HG03039 (cell line): Measurements from ENCODE around the gene NIPAL4.
A peak's percentile ranks its signal among the peaks of the same experiment; 100 is the strongest.

Experiments used
- ATAC-seq: cut with Tn5 transposase; IDR thresholded peaks from one replicate; pipeline ENCODE4 v1.9.1; 2021; ENCODE audit warnings: mild to moderate bottlenecking, moderate library complexity; ENCODE audit not compliant: unreplicated experiment

The NIPAL4 gene

DNA sequence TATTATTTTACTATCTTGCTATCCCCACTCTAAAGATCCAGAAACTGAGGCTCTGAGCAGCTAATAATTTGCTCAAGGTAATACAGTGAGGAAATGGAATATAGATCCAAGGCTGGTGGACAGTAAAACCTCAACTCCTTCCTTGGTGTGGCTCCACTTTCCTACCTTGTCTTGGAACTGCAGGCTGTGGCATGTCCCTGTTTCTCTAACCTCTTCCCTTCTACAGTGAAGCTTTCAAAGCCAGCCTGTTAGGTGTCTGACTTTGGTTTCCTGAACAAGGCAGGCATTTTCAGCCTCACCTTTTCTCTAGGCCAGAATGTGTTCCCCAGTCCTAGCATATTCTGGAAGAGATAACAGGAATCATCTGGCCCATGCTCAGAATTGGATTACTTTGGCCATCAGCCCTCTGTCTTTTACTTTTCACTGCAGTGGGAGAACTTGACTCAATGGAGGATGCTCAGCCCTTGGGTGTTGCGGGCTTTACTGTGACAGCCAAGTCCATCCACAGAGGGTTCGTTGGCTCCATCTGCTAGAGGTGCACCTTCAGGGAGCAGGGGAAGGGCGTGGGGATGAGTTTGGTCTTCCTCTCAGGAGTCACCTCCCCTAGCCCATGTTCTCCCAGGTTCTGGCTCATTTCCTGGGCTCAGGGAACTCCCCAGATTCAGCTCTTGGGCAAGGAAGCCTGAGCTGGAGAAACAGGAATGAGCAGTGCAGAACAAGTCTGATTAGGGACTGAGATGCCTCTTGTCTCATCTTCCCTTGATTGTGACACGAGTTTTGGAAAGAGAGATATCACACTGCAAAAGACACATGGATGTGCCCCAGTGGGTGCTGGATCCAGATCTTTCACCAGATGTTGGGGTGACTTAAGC lies 1.1 kb downstream of the NIPAL4 start:
- ATAC-seq = no peak

DNA sequence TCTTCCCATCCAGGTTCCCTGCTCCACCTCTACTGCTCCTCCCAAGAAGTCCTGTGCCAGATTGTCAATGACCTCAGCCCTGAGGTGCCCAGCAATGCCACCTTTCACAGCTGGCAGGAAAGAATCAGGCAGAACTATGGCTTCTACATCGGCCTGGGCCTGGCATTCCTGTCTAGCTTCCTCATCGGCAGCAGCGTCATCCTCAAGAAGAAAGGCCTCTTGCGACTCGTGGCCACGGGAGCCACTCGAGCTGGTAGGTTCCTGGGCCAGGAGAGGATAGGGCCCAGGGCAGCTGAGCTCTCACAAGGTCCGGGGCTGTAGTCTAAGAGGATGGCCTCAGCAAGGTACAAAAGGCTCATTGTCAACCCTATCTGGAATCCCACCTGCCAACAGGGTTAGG lies 3.1 kb downstream of the NIPAL4 start:
- ATAC-seq = no peak

DNA sequence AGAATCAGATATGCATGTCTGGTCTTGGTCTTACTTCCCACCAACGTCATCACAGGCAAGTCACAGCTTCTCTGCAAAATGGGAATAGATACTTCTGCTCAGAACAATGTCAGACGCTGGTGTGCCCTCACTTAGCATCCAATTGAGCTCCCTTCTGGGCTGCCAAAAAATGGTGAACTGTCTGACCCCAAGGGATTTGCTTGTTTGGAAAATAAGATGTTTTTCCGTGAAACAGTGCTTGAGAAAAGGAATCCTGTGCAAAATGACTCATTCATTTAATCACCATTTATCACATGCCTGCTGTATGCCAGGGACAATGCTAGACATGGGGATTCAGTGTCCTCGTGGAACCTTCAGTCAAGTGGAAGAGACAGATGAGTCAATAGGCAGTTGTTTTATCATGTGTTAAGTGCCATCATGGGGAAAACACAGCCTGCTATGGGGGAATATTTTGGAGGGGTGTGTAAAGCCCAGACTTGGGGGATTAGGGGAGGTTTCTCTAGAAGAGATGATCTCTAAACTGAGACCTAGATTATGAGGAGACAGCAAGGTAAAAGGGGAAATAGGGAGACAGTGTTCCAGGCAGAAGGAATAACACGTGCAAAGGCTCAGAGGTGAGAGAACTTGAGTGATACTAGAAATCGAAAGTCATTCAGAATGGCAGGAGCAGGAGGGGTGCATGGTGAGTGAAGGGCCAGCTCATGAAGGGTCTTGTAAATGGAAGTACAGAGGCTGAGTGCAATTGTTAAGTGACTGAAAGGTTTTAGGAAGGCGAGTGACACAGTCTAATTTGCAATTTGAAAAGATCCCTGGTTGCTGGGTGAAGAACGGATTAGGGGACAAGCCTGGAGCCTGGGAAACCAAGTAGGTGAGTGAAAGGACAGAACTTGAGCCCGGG lies 3.9 kb downstream of the NIPAL4 start:
- no peak for ATAC-seq

- peak; percentile 94 for ATAC-seq
Measured at GRCh38 chr5:157464519-157465171, 4.6 kb downstream of the NIPAL4 start.

GRCh38 chr5:157468293-157468965 lies 8.4 kb downstream of the NIPAL4 start:
- no peak for ATAC-seq

GRCh38 chr5:157469073-157469472 lies 9.1 kb downstream of the NIPAL4 start:
- no peak for ATAC-seq

DNA sequence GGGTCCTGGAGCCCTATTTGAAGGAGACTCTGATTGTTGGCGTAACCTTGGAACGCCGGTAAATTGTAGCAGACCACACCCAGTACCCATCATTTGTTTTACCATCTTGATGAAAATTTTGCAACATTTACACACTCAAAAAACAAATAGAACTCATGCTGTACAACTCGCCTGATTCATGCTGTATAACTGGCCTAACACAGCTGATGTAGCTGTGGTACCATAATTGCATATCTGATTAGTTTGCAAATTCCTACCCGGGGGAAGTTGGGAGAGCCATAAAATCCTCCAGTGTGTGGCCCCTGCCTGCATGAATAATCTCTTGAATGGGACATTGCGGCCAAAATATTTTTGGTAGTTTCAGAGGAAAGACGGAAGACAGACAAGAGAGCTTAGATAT lies 9.7 kb downstream of the NIPAL4 start:
- ATAC-seq = no peak

DNA sequence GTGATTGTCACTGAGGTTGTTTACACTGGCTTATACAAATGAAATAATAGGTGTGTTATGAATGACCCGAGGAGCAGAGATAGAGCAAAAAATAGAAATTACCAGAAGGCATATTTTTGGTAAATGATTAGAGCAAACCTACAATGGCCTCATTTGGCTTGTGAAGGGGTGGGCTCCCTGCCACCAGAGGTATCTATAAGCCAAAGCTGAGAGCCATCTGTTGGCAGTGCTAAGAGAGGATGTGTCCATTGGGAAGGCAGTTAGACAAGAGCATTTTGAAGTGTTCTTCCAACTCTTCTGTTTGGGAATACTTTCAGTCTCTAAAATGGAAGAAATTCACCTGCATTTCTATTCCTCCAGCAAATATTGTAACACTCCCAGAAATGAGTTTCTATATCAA lies 10.6 kb downstream of the NIPAL4 start:
- no peak for ATAC-seq

DNA sequence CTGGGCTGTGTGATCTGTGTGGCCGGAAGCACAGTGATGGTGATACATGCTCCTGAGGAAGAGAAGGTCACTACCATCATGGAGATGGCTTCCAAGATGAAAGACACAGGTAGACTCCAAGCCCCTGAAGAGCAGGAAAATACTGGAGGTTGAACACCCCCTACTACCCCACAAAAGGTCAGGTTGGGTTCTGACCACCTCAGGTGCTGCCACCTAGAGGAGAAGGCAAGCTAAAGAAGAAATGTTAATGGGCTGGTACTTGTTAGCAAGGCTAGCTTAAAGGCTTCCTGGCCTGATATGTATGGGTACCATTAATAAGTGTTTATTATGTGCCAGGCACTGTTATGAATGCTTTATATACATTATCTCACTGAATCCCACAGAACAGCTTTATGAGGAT lies 11.7 kb downstream of the NIPAL4 start:
- no peak for ATAC-seq

DNA sequence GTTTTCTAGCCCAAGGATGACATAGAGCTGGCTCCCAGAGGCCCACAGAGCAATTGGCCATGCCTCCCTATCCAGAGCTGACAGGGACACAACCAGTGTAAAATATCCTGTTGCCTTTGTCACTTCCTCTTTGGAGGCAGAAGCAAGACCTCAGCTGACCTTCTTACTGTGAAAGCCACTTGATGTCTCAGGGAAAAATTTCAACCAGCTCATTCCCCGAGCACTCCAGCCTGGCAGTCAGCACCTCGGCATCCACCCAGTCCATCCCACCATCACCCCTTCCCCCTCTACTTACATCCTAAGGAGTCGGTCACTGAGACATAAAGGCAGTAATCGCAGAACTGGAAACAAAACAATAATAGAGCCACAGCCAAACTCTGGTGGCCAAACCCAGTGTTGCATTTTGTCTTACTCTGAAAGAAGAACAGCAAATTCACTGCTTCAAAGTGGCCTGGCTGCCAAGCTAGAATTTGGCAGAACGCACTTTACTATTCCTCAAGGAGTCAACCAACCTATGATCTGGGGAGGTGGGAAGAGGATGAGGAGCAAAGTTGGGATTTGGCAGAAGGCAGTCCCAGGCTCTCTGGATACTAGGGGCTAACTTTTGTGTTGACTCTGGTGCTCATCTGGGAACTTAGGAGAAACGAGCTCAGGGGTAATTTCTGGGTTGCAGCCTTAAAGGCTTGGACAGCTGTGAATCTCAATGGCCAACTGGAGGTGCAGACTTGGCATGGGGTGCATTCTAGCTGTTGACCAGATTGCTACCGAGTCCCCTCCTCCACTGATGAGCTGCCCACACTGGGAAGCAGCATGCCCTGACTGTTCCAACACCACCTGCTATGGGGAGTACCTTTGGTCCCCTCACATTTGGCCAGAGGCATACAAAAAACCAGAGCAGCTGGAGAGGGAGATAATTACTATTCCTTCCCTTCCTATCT lies 13.6 kb downstream of the NIPAL4 start:
- no peak for ATAC-seq

DNA sequence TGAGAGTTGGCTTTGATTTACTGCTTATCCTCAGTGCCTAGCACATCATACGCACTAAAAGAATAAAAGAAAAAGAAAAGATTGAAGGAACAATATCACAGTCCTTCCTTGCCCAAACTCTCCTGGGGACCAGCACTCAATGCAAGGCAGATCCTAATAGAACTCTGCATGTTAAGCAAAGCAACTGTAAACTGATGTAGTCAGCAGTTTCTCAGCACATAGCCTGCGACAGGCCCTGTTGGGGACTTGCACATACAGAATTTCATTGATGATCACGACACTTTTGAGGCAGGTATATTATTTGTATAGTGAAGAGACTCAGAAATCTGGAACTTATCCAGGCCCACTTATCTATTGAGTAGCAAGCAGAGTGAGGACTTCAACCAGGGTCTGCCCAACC lies 15.4 kb downstream of the NIPAL4 start:
- no peak for ATAC-seq

DNA sequence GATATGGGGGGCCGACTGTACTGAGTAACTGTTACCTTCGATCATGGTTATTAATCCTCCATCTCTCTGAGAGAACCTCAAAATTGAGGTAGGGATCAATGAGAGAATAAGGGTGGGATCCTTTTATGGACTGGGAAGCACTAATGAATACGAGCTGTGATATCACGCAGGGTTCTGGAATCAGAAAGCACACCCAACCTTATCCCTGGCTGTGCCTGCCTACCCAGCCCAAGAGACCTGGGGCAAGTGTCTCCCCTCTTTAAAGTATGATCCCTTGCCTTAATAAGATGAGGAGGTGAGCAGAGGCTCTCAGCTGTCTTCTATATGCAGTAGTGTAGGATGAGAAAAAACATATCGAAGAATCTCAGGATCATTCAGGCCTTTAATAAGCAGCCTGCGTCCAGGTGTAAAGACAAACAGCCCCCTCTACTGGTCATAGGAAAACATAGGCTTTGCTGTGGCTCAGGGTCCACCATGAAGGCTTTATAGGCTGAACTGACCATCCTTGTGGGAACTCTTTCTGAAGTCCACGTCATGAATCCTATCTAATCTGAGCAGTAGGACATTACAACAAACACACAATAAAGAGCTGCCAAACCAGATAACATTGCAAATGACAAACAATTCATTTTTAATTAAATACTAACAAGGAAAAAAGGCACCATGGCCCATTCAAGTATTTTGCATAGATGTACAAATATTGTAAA lies 16.8 kb downstream of the NIPAL4 start:
- ATAC-seq = no peak

- ATAC-seq = no peak
Measured at GRCh38 chr5:157477814-157478494, 17.9 kb downstream of the NIPAL4 start.

DNA sequence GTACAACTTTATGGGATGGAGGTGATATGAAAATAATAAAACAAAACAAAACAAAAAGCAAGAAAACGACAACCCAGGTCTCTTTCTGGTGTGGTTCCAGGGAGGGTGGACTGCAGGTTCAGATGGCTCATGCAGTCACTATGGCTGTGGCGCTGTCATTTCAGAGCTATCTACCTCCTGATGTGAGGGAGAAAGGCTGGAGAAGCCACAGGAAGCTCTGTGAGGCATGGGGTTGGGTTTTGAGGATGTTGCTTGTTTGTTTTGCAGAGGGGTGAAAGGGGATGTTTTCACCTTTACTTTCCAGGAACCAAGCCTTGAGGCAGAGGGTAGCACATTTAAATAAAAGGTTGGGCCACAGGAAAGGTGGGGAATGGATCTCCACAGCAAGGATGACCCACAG lies 18.7 kb downstream of the NIPAL4 start:
- ATAC-seq = no peak

DNA sequence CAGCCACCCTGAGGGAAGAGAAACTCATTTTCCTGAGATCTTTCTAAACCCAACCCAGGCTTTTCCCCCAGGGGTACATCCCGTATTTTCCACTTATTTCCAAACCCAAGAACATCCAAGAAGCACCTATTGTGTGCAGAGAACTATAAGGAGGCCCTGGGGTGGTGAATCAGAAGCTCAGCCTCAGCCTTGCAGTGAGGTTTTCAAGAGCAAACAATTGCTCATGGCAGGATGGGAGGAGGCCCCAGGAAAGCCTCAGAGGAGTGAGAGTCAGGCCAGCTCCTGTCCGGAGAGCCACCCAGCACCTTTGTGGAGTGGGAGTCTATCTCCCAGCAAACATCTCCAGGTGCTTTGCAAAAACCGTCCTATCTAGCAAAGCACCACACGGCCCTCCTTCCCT lies 19.2 kb downstream of the NIPAL4 start:
- no peak for ATAC-seq

DNA sequence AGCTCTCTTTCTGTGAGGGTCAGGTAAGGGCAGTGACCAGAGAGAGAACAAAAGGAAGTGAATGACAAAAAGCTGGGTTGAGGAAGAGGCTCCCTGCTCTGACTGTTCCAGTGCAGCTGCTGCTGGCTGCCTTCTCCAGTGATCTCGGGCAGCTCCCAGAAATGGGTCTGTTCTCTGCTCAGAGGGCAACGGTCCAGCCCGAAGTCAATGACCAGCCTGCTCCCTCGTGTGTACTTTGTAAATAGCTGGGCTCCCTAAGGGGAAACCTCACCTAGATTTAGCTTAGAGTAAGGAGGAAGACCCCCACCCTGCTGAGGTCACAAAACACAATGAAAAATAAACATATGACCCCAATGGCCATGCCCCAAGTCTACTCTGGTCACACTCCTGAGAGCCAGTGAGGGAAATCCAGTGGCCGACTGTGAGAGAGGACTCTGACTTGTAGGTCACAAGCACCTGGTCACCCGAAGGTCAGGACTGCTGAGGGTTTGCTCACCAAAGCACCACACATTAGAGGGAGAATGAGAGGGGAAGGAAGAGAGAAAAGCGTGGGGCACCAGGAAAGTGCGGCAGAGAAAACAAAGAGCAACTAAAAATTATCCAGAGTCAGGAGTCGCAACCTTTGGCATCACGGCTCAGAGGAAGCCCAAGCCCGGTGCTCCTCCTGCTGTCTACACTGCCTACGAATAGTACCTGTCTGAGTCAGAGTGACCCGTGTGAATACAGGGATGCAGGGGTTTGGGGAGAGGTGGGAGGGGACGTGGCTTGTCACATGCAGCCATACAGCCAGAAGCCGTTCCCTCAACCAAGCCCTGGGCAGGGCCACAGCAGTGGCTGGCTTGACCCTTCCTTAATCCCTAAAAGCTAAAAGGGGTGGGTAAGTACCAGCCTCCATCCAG lies 19.8 kb downstream of the NIPAL4 start:
- no peak for ATAC-seq

GRCh38 chr5:157481265-157481664 lies 21.3 kb downstream of the NIPAL4 start:
- ATAC-seq = no peak

DNA sequence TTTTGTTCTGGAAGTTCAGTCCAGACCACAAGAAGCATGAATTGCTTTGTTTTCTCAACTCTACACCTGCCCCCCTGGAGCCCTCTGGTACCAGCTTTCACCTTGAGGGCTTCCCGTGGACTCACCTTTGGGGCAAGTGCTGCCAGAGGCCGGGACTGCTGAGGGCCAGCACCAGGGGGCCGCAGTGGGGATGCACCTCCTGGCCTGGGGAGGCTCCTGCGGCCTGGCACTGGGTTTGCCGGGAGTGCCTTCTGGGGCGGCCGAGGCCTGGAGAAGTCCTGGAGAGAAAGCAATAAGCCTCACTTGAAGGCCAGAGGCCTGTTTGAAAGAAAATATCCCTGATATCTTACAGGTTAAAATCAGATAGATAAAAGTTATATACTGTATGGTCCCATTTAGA lies 21.7 kb downstream of the NIPAL4 start:
- no peak for ATAC-seq
